DMS 273 (cell line): ENCODE results near the gene LIN52.

ENCODE experiments used
- DNase-seq: peaks from one replicate; lab custom pipeline; 2025; ENCODE audit not compliant: unreplicated experiment; lab: John Stamatoyannopoulos, UW

Gene LIN52

DNA sequence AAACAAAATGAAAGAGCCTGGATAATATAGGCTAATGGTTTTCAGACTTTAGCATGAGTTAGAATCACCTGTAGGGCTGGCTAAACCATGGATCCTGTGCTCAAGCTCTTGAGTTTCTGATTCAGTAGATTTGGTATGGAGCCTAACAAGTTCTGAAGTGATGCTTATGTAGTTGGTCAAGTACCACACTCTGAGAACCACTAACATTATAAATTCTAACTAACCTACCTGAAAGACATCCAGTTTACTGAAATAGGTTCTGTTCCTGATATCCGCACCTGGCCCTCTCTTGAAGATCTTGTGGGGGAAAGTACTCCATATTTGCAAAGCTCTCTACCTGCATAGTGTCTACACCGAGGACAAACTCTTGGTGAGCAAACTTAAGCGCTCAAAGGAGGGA lies 95.1 kb downstream of the LIN52 start:
- DNase-seq: no peak

DNA sequence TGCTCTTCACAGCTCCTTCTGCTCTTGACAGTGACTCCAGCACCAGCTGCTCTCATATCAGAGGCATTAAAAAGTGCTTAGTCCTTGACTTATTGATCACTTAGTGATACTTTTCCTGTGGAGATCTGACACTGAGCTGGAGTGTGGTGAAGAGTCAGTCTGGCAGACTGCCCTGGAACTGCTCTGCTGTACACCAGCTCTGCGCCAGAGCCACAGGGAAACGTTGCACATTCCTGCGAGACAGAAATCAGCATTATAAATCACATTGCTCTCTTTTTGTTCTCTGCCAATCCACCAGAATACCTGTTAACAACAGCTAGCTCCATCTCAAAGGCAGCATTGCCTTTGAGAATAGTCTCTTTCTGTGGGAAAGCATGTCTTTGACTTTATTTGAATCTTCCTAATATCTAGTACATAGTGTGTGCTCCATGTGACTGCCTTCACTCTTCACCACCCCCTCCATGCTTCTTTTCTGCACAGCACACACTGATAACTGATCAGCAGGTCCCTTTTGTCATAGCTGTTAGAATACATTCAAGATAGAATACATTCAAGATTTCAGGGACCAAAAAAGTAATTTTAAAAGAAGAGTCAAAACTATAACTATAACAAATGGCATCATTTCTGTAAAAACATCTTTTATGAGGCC lies 106.3 kb downstream of the LIN52 start:
- no peak for DNase-seq

DNA sequence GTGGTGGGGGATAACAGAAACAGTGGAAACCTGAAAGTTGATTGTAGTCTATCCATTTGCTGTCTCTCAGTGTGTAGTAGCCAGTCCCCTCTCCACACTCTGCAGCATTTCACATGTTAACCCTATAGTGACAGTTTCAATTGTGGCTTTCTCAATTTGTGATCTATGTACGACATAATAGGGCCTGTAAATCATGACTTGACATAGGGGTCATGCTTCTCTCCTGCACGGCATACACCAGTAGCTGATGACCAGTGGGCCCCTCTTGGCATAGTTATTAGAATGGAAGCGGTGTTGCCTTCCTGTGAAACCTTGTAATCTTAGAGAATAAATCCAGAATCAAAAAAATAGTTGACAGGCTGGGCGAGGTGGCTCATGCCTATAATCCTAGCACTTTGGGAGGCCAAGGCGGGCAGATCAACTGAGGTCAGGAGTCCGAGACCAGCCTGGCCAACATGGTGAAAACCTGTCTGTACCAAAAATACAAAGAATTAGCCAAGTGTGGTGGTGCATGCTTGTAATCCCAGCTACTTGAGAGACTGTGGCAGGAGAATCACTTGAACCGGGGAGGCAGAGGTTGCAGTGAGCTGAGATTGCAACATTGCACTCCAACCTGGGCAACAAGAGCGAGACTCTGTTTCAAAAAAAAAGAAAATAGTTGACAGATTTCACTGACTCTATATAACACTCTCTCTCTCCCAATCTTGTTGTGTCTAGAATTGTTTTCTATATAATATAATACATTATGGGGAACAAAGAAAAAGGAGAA lies 109.9 kb downstream of the LIN52 start:
- no peak for DNase-seq

DNA sequence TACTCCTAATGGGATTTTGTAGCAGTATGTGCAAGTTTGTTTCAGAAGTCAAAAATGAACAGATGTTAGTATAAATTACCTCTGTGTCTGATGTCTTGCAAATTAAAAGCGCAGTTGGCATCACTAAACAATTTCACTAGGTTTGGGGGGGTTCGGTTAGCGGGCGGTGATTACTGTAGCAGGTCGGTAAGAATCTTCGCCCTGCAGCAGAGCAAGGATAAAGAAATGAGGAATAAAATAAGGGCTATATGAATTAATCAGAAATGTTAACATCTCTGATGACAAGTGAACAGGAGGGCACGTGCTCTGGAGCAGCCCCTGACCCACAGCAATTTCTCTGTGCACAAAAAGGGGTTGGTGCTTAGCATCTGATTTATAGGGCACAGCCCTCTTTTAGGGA lies 110.9 kb downstream of the LIN52 start:
- peak; percentile 66 for DNase-seq

DNA sequence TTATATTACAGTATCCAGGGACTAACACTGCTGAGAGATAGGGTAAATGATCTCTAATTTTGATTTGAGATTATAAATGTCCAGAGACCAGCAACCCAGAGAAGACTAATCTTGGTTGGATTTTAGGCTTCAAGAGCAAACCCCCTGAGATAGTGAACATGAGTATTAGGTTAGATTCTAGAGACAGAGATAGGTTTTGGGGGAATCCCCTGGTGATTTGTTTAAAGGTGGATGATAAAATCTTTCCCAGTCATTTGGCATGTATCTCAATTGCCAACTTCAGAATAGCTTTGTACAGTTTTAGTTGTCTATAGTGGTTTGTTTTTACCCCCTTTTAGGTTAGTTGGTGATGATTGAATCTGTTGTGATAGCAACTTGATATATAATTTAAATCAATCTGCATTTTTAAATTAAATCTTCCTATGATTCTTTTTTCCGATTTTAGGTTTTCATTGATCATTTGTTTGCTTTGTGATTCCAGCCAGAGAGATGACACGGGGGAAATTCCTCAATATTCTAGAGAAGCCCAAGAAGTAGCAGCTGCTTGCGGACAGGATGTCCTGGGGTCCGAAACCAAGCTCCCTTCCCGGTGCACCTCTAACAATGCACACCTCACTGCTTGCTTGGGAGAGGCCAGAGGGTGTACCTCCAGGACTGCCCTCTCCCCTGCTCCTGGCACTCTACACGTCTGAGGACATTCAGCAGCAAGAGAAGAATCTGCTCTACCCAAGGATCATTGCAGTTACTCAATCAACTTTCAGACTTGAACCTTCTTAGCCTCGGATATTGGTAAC lies 113.9 kb downstream of the LIN52 start:
- DNase-seq: no peak

DNA sequence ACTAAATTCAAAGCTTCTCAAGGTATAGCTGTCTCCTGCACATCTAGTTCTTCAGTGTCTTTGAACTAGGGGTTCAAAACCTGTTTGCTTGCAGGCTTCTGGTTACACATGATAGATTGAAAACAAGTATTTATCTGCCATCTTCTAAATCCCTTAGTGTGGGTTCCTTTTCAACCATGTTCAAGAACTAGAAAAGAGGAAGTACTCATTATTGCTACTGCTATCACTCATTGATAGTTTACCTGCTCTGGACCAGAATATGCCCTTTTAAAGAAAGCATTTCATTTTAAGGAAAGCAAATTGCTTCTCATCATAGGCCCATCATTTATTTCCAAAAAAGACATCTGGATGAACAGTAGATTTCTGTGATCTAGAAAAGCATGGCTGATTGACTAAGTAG lies 117.4 kb downstream of the LIN52 start:
- no peak for DNase-seq

DNA sequence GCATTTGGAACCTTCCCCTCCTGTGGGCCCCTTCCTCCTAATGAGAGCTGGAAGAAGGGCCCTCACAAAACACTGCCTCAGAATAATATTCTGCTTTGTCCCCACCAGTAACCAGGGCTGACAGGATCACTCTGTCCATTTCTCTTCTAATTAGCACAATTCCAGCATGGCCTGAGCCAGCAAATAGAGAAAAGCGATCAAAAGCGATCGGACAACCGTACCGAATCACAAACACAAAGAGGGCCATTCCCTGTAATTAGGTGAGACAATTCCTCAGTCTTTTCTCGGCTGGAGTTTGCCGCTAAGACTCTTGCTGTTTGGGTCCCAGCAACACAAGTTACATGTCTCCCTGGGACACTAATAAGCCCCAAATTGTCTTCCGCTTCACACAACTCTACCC lies 118.9 kb downstream of the LIN52 start:
- DNase-seq: no peak

DNA sequence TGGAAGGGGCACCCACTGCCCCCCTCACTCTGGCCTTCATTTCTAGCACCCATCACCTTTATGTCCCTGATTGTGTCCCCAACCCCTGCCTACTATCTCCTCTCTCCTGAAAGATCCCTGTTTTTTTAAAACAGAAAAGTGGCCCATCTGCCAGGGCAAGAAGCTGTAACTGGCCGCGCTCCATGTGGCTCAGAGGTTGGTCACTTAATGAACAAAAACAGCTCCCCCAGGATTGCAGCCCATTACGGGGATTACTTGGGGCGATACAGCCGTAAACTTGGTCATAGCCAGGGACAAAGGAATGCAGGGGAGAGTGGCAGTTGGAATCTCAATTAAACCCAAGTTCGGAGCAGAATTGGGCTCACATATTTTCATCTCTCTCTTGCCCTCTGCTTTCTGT lies 119.7 kb downstream of the LIN52 start:
- no peak for DNase-seq

DNA sequence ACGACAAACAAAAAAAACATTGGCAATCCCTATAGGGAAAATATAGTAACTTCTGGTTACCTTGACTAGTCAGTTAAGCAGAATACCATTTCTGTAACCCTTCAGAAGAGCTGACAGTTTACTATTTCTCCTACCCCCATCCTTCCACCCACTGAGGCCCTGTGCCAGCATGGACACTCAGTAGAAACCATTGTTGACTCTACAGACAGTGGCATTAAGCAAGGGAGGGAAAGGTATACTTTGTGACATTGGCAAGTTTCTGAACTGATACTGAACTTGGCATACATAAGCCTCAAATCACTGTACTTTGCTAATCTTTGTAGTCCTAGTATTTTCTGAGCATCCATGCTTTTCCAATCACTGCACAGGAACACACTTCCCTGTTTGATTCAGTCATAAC lies 121.1 kb downstream of the LIN52 start:
- no peak for DNase-seq

DNA sequence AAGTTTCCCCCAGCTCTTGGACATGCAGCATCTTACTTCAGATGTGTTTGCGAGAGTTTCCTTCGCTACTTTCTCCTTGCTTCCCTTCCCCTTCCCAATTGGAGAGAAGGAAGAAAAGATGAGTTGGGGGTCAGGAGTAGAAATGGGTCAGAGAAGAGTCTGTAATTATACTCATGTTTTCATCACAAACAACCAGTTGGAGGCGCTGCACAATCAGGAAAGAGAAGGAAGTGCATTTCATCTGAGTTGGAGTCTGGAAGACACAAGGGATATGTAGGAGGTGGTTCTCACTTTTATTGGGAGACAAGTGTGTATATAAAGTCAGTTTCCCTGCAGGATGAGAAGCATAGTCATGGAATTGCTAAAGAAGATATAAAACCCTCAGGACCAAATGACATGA lies 123.2 kb downstream of the LIN52 start:
- peak; percentile 55 for DNase-seq

DNA sequence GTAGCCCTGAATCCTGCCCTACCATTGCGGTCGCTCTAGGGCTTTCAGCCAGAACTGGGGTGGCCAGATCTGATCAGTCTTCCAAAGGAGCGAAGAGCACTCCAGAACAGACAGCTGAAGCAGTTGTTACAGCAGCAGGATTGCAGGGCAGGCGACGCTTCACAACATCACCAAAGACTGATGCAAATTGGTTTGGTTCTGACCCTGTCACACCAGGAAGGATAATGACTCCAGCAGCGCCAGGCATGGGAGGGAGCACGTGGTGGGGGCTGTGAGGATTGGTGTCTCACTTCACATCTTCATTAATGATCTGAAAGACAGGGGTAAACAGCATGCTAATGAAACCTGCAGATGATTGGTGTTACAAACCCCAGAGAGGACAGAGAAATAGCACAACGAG lies 123.9 kb downstream of the LIN52 start:
- DNase-seq: no peak

DNA sequence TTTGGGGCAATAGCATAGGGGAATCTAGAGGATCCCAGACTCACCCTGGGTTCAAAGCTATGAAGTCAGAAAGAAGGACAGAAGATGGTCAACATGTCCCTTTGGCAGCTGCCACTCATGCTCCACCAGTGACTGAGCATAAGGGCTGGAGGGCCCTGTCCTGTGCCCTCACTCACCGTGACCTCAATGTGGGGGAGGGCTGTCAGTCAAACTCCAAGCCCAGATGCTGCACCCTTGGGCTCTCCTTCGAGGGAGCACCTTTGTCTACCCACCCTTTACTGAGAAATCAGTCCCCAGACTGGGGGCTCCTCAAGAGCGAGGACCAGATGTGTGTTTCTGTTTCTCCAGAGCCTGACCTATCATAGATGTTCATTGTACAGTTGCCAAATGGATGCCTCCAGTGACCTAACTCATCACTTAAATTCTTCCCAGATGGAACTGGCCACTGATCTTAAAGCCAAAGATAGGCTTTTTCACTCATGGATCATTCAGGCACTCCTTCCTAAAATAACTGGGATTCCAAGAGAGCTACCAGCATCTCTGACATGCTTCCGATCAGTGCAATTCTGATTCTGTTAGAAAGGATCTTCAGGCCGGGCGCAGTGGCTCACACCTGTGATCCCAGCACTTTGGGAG lies 127.3 kb downstream of the LIN52 start:
- DNase-seq: no peak

DNA sequence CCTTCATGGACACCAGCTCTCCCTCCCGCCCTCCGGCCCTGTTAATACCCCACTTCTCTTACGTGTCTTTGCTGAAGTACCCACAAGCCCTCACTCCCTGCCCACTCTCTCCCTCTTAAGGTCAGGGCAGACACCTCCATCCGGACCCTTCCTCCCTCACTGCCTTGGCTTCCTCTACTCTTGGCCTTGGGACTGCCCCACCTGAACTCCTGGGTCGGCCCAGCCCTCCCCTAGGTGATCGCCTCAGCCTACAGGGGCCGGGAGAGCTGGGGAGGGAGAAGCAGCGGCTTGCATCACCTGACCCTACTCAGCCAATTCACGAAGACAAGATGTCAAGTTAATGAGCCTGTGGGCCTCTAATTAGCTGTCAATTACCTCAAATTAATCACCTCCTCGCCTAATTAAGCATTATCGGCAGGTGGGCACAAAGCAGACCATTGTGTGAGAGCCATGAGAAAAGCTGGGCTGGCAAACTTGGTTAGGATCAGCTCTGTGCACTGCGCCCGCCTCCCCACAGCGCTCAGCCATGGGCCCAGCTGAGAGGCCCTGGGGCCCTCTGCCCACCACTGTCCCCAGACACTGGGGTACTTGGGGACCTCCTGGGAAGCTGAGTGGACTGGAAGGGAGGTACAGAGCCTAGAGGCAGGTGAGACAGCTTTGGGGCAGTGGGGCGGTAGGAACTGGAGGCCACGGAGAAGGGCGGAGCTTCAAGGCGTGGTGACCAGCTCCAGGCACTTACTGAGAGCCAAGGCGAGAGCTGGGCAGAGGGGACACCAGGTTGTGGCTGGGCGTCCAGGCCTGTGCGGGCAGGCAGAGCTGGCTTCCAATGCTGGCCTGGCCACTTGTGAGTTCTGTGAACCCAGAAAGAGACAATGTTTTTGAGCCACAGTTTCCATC lies 129.4 kb downstream of the LIN52 start:
- DNase-seq: no peak

DNA sequence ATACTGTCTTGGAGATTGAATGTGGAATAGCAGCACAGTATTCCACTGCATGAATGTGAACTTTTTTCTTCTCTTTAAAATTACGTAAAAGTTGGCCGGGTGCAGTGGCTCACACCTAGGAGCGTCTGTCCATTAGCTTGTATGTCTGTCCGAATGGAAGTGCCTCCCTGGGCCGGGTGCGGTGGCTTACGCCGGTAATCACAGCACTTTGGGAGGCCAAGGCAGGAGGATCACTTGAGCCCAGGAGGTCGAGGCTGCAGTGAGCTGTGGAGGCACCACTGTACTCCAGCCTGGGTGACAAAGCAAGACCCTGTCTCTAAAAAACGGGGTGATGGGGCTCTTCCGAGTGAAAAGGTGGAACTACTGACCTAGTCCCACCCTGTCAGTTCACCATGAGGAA lies 131.9 kb downstream of the LIN52 start:
- DNase-seq: no peak

DNA sequence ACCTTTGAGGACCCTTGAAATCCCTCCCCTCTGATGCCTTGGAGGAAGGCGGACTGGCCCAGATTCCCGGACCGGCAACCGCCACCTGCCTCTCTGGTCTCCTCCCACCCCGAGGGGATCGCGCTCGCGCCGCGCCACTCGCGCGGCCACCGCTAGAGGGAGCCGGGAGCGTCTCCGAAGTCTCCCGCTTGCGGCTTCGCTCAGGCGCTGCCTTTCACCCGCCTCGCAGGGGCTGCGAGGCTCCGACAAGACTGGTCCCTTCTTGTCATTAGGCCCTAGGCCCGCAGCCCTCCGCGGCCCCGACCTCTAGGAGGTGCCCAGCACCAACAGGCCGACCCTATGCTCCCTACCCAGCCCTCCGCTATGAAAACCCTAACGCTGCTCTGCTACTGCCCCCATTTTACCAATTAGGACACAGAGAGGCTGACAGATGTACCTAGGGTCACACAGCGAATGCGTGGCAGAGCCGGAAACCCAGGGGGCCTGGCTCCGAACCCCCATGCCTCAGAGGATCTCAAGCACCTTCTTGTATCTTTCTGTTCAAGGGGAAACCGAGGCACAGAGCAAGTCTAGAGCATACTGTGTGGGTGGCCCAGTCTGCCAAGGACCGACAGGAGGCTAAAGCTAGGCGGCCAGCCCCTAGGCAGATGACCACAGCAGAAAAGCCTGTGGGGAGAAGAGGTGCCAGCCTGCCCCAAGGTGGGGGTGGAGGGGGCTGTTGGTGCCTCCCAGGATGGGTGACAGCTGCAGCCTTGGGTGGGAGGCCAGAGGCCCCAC lies 133.1 kb downstream of the LIN52 start:
- peak; percentile 93 for DNase-seq

DNA sequence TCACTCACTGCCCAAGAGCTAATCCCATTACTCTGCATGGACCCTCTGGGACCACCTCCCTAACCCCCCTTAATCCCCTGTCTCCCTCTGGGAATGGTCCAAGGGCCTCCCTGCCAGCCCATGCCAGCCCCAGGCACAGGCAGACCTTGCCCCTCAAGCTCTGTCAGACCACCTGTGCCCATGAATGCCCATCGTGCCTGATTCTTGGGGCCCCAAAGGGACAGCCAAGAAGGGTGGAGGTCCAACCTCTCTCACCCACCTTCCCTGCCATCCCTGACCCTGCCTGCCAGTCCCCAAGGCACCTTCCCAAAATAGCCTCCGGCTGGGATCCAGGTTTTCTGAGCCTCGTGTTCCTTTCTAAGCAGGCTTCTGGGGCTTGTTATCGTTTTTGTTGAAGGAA lies 133.7 kb downstream of the LIN52 start:
- DNase-seq: no peak

DNA sequence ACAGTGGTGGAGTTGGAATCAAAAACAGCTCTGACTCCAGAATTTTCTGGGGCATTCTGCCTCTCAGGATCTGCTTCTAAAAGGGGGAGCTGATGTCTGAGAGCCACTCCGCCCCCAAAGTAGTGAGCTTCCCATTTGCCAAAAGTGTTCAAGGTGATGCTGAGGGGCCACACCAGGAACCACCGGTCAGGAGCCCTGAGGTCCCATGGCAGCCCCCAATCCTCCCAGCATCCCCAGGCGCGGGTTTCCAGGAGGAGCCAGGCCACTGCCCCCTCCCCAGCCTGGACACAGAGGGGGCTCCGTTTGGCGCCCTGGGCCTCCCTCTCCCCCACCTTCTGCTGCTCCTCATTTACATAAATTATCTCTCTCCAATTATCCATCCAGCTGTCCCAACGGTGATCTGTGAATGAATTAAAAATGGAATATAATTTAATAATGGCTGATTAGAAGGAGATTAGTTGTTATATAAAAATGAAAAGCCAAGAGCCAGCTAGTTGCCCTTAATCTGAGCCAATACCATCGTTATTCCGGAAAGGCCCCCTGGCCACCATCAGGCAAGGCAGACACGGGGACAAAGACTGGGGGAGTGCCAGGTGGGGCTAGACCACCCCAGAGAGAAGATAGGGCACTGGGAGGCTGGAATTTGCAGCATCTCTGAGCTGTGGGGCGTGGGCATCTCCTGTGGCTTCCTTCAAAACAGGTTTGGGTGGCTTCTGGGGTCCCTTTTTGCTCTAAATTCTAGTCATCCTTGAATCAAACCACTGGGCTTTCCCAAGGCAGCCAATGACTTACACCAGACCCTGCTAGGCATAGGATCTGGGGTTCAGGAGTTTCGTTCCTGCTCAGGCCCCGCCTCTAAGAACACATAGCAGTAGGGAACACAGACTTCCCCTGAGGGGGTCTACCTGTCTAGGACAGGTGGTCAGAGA lies 134.8 kb downstream of the LIN52 start:
- peak; percentile 31 for DNase-seq

DNA sequence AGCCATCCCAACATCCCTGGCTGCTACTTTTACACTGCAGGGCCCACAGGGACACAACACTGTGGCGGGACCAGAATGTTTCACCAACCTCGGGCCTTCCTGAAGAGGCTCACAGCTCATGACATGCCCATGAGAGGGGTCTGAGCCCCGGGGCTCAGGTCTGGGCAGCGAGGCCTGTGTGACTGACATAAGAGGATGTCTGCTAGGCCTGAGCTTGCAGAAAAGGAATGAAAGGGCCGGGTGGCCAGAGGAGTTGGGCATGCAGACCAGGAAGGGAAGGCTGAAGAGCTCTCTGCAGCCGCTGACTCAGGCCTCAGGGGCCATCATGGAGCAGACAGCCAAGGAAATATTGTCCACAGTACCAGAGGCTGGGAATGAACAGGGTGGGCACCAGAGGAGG lies 136.2 kb downstream of the LIN52 start:
- DNase-seq: no peak

DNA sequence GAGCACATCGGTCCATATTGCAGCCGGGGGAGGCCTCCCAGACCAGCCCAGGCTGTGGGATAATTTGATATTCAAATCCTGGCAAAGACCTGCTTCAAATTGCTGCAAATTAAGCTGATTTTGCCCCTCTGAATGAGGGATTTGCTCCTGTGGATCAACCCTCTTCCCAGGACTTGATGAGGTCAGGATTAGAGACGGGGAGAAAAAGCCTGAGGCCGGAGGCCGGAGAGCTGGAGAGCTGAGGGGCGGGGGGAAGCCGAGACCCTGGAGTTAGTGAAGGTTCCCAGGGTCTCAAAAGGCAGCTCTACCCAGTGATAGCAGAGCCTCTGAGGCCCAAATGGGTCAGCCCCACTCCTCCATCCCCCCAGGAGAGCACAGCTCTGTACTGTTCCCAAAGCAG lies 137.0 kb downstream of the LIN52 start:
- DNase-seq: no peak
